ENCODE data around the gene CD200.

Gene CD200

GRCh38 chr3:112364291-112364690, 31.3 kb downstream of the CD200 start:
- DNase-seq: no peak
- H3K9me3 Mint-ChIP-seq: no peaks in the 10 kb centered on the region
- no peak overlapping the region for H3K27ac Mint-ChIP-seq
- H3K27me3 Mint-ChIP-seq (ENCODE audit: low read depth, poor library complexity): no peaks in the 10 kb centered on the region
- peaks cover 50% of the 10 kb centered on the region for H3K36me3 Mint-ChIP-seq (ENCODE audit: low read depth)
- peaks cover 12% of the 10 kb centered on the region for H3K4me1 Mint-ChIP-seq
- no peak for TF ChIP-seq CTCF (IDR thresholded peaks at IDR 0.05)
- H3K4me3 Mint-ChIP-seq: no peak overlapping the region

GRCh38 chr3:112365035-112365434, 32.1 kb downstream of the CD200 start:
- H3K9me3 Mint-ChIP-seq: no peaks in the 10 kb centered on the region
- no peak for TF ChIP-seq CTCF (IDR thresholded peaks at IDR 0.05)
- H3K4me3 Mint-ChIP-seq: no peak overlapping the region
- peaks cover 12% of the 10 kb centered on the region for H3K4me1 Mint-ChIP-seq
- H3K36me3 Mint-ChIP-seq (ENCODE audit: low read depth): peaks cover 49% of the 10 kb centered on the region
- DNase-seq: no peak
- peak overlapping the region; percentile 4 for H3K27ac Mint-ChIP-seq
- no peaks in the 10 kb centered on the region for H3K27me3 Mint-ChIP-seq (ENCODE audit: low read depth, poor library complexity)

GRCh38 chr3:112365636-112366035, 32.7 kb downstream of the CD200 start:
- H3K4me1 Mint-ChIP-seq: peaks cover 12% of the 10 kb centered on the region
- no peak for TF ChIP-seq CTCF (IDR thresholded peaks at IDR 0.05)
- H3K27me3 Mint-ChIP-seq (ENCODE audit: low read depth, poor library complexity): no peaks in the 10 kb centered on the region
- H3K9me3 Mint-ChIP-seq: no peaks in the 10 kb centered on the region
- H3K36me3 Mint-ChIP-seq (ENCODE audit: low read depth): peaks cover 47% of the 10 kb centered on the region
- H3K4me3 Mint-ChIP-seq: no peak overlapping the region
- no peak for DNase-seq
- H3K27ac Mint-ChIP-seq: peak overlapping the region; percentile 4

- no peak for TF ChIP-seq CTCF (IDR thresholded peaks at IDR 0.05)
- H3K27me3 Mint-ChIP-seq (ENCODE audit: low read depth, poor library complexity): no peaks in the 10 kb centered on the region
- no peaks in the 10 kb centered on the region for H3K9me3 Mint-ChIP-seq
- H3K36me3 Mint-ChIP-seq (ENCODE audit: low read depth): peaks cover 38% of the 10 kb centered on the region
- peaks cover 12% of the 10 kb centered on the region for H3K4me1 Mint-ChIP-seq
- no peak overlapping the region for H3K4me3 Mint-ChIP-seq
- no peak for DNase-seq
- no peak overlapping the region for H3K27ac Mint-ChIP-seq
Observed at GRCh38 chr3:112366522-112366921, 33.6 kb downstream of the CD200 start.

- peaks cover 1% of the 10 kb centered on the region for H3K36me3 Mint-ChIP-seq (ENCODE audit: low read depth)
- no peak overlapping the region for H3K4me3 Mint-ChIP-seq
- DNase-seq: no peak
- H3K4me1 Mint-ChIP-seq: peaks cover 9% of the 10 kb centered on the region
- no peaks in the 10 kb centered on the region for H3K27me3 Mint-ChIP-seq (ENCODE audit: low read depth, poor library complexity)
- H3K27ac Mint-ChIP-seq: no peak overlapping the region
- no peak for TF ChIP-seq CTCF (IDR thresholded peaks at IDR 0.05)
- H3K9me3 Mint-ChIP-seq: no peaks in the 10 kb centered on the region
Observed at GRCh38 chr3:112371569-112371968, 38.6 kb downstream of the CD200 start.

- no peaks in the 10 kb centered on the region for H3K9me3 Mint-ChIP-seq
- H3K4me3 Mint-ChIP-seq: no peak overlapping the region
- no peaks in the 10 kb centered on the region for H3K27me3 Mint-ChIP-seq (ENCODE audit: low read depth, poor library complexity)
- H3K36me3 Mint-ChIP-seq (ENCODE audit: low read depth): no peaks in the 10 kb centered on the region
- H3K4me1 Mint-ChIP-seq: peaks cover 16% of the 10 kb centered on the region
- no peak overlapping the region for H3K27ac Mint-ChIP-seq
- no peak for DNase-seq
- TF ChIP-seq CTCF (IDR thresholded peaks at IDR 0.05): no peak
Observed at GRCh38 chr3:112372396-112372795, 39.4 kb downstream of the CD200 start.
